GM11168 (cell line): Measurements from ENCODE around the gene CDC14B.
"Not testable (repeated sequence)": the region's sequence is repeated elsewhere in the genome, so short reads cannot be mapped to it uniquely, and the experiment has no call there.

ENCODE experiments used
- in situ Hi-C: fragments of 300-500 bp; cut with MboI; formaldehyde crosslinking; loops from one replicate; pipeline ENCODE4 v1.12.0; 2022; ENCODE audit warnings: low sequenced_read_pairs; ENCODE audit not compliant: unreplicated experiment

Gene CDC14B

DNA sequence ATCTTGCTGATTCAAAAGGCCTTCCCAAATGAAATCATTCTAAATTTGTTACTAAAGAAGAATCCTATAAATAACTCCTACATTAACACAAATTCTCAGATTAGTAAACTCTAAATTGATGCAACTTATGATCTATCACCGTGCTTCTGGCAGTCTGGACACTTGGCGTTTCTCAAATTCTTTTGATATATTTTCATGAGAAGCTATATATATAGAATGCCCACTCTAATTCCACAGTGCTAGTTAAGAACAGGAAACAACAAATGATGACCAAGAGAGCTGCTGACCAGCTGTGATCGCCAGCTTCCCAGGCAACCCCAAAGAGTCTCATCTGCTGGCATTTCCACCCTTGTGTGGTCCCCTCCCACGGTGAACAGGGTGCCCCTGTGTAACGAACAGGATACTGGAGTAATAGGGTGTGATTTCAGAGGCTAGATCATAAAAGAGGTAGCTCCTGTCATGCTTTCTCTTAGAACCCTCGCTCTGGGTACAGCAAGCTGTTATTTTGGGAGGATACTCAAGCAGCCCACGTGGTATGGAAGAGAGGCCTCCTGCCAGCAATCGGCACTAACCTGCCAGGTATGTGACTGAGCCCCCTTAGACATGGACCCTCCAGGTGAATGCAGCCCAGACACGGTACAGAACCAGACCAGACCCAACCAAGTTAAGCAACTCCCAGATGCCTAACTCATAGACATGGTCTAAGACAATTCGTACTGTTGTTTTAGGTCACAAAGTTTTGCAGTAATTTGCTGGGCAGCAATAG, 64.7 kb downstream of the CDC14B start:
- in situ Hi-C loops: no loop called here

DNA sequence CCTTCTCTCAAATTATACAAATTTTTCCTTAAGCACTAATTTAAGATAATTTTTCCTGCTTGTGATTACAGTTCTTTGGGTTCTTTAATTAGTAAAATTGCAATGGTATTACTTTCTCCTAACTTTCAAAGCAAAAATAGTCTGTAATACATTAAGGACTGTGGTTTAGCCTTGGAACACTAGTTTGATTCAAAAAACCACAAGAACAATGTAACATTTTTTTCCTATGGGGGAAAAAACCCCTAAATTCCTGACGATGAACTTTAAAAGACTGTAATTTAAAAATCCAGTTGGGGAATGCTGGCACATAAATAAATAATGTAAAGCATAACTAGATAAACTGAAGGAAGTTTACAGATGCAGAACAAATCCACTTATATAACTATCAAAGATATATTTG, 65.3 kb downstream of the CDC14B start:
- in situ Hi-C loops: no loop called here

DNA sequence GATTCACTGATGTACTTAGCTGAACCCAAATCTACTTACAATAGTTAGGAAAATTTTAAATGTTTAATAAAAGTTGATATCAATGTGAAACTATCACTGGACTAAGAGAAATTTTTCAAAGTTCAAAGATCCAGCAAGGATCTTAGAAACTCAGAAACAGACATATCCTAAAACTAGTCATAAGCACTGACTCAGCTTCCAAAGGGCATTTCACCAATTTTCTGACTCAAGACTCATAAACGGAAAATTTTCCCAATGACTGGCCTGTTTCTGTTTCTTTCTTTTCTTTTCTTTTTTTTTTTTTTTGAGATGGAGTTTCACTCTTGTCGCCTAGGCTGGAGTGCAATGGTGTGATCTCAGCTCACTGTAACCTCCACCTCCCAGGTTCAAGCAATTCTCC, 66.6 kb downstream of the CDC14B start:
- in situ Hi-C loops: no loop called here

DNA sequence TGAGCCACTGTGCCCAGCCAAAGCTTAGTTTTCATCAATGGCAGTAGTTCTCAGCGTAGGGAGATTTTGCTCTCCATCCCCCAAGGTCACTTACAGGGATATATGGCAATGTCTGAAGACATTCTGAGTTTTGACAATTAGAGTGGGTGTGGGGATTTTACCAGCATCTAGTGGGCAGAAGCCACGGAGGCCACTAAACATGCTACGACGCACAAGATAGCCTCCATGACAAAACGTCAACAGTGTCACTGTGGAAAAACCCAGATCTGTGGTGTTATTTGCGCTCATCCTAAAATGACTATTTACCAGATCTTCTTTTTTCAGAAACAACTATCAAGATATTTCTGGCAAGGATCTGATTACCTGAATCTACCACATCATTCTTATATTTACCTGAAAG, 68.2 kb downstream of the CDC14B start:
- in situ Hi-C loops: no loop called here

DNA sequence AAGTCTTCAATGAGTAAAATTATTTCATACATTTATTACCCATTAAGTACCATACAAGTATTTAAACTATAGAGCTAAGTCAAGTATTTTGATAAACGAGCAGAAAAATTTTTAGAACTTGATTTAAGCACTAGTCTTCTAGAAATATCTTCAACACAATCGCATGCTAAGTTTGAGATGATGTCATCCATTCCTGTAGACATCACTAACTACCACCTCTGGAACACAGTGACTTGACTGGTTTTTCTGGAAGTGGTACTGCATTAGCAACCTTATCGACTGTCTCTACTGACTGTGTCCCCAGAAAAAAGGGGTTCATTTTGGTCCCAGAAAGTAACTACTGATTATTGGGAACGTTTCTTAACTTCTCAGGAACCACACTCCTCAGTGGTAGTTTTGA, 69.0 kb downstream of the CDC14B start:
- in situ Hi-C loops: no loop called here

DNA sequence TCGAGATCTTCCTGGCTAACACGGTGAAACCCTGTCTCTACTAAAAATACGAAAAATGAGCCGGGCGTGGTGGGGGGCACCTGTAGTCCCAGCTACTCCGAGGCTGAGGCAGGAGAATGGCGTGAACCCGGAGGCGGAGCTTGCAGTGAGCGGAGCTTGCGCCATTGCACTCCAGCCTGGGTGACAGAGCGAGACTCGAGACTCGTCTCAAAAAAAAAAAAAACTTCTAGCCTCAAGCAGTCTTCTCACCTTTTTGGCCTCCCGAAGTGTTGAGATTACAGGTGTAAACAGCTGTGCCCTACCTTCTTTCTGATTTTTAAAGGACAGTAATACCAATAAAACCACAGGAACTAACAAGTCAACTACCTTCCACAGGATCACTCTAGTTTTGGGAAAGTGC, 76.5 kb downstream of the CDC14B start:
- in situ Hi-C loops: not testable (repeated sequence)

DNA sequence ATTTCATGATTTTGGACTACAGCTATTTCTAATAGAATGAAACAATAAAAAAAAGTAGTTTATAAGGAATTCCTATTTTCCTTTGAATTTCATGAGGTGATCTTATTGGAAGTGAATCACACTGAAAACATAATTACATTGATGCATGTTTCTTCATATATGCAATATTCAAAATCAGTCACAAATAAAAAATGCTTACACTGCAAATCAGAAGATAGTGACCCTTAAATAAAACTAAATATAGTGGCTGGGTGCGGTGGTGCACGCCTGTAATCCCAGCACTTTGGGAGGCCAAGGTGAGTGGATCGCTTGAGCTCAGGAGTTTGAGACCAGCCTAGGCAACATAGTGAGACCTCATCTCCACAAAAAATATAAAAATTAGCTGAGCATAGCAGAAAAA, 79.5 kb downstream of the CDC14B start:
- in situ Hi-C loops: no loop called here

DNA sequence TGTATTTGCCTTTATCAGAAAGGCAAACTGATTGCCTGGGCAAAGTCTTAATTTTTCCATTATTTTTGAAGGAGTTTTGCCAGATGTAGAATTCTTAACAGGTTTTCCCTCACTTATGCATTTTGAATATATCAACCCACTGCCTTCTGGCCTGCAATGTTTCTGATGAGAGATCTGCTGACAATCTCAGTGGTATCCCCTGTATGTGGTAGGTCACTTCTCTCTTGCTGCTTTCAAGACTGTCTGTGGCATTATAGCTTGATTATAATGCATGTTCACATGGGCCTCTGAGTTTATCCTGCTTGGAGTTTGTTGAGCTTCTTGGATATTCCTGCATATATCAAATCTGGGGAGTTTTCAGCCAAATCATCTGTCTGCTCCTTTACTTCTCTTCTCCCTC, 87.5 kb downstream of the CDC14B start:
- in situ Hi-C loops: no loop called here

DNA sequence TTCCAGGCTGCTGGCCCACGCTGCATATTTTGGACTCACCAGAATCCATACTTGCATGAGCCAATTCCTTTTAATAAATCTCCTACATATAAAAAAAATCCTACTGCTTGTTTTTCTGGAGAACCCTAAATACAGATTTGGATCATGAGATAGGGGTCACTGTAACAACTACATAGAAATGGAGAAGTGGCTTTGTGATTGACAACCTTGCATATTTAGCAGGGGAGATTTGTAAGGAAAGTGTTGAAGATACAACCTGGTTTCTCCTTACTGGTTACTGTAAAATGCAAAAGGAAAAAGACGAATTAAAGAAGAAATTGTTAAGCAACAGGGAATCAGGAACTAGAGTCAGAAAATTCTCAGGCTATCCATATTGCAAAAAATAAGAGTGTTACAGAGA, 94.9 kb downstream of the CDC14B start:
- in situ Hi-C loops: no loop called here

DNA sequence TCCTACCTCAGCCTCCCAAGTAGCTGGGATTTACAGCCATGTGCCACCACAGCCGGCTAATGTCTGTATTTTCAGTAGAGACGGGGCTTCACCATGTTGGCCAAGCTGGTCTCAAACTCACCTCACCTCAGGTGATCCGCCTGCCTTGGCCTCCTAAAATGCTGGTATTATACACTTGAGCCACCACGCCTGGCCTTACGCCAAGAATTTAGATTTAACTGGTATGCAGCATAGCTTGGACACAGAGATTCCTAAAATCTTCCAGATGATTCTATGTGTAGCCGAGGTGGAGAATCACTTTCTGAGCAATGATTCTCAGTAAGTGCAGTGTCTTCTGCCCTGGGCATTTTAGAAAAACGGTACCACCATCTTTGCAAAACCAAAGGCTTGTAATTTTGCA, 95.6 kb downstream of the CDC14B start:
- in situ Hi-C loops: no loop called here

DNA sequence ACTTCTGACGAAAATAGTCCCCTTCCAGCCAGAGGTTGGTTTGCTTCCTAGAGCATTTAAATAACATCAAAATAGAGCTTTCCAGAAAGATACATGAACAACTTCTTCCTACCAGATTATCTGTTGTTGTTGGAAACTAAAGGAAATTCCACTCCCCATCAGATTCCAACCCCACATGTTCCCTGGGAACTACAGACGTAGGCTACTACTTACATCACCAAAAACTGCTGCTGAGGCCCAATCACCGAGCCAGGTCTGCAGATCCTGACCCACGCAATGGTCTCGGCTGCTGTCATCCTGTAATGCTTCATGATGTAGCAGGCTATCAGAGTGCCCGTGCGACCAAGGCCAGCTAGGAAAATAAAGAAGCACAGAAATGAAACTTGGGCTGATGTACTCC, 96.3 kb downstream of the CDC14B start:
- in situ Hi-C loops: no loop called here

DNA sequence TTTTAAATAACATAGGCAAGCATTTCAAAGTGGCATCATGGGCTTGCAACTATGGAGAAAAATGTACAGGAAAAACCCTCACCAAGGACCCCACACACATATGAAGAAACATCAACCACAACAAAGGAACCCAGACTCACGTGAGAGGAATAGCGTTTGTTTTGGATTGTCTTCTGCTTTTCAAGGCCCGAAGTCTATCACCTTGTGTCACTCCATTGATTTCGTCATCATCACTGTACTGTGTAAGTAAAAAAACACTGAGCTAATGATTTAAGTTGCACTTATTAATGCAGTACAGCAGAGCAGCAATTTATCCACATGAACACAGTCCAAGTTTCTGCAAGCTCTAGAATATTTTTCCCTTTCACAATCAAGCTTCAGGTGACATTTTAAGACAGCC, 97.3 kb downstream of the CDC14B start:
- in situ Hi-C loops: no loop called here

DNA sequence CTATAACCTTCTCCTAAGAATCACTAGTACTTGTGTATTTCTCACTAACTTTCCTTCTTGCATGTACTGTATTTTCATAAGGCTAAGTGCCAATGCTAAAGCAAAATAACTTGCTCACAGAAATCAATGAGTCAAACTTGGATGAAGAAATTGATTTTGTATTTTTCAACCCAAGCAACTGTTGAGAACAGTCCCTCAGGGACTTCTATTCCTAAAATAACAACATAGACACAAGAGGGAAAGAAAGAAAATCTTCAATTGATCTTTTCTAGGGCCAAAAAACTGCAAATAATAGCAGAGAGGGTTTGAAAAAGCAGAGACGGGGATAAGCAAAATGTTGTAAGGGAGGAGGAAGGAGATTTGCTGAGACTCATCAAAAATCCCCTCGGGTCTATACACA, 99.9 kb downstream of the CDC14B start:
- in situ Hi-C loops: no loop called here

DNA sequence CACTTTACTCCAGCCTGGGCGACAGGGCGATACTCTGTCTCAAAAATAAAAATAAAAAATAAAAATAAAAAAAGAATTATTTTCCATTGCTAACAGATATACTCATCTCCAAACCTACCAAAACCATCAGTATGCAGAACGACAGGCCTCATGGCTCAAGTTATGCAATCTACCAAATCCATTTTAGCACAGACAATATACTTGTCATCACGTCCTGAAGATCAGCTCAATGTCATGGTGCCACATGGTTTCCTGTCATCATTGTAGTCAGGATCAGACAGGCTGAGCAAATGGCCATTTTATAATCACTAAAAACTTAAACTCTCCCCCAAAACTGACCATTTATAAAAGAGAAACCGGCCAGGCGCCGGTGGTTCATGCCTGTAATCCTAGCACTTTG, 100.5 kb downstream of the CDC14B start:
- in situ Hi-C loops: no loop called here

DNA sequence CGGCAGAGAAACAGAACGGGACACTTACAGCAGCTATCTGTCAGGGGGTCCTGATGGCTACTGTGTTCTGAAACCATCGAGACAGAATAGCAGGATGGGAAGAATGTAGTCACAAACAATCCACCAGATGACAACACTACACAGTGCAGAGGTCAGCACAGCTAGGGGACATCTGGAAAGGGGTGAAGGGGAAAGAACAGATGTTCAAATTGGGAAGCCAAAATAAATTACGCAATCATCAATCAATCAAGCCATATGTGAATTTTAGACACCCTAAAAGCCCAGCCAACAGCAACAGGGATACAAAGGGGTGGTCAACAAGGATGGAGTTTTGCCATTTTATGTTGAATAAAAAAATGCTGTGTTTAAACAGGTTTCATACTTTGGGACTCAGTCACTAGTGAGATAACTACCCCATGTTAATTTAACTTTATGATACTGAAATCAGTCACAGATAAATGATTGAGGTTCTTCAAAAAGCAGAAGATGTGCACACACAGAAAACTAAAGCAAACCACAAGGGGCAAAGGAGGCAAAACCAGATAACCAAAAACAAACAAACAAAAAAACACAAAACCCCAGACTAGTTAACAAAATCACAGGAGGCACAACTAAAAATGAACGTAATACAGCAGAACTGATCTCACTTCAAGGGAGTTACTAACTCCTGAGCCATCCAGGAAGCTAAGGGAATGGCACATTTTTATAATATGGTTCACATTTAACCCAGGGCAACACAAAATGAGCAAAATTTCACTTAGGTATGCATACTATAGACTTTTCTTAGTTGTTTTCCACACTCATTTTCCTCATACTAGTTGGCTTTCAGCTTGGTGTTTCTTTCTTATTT, 103.8 kb downstream of the CDC14B start:
- in situ Hi-C loops: no loop called here

DNA sequence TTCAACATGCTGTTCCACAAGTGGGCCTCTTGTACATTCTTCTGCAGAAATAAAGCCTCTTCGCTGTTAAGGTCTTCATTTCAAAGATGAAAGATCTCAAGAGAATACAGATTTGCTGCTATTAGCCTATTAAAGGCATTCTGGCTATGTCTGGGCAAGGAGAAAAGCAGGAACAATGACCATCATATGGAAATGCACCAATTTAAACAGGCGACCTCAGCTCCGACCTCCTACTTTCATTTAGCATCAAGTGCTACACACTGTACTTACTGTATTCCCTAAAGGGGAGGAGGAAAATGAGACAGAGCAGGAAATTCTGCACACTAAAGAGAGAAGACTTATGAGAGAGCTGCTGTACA, 104.9 kb downstream of the CDC14B start:
- in situ Hi-C loops: no loop called here

DNA sequence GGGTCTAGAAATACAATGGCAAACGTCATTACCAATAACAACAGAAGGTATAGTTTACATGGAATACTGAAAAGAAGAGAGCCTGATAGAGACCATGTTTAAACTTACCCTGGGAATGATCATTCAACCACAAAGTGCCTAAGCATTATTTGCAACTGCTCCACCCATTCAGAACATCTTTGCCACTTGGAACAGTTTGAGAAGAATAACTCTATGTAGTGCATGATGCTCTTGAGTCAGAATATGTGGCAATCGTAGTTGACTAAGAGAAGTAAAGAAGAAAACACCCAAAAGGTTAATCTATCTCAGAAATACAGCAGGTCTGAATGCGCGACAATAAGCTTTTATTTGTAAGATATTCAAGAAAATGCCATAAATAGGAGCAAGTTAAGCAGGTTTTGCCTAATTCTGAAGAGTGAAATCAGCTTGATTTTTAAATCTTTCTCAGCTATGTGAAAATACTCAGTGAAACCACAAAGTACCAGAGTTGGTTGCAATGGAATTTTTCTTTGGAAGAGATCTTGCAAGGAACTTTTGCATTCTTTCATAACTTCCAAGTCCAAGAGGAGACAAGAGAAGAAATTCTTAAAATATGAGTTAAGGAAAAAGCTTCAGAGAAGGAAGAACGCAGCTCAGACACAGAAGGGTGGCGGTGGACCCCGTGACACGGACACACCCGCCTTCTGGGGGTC, 105.4 kb downstream of the CDC14B start:
- in situ Hi-C loops: no loop called here

DNA sequence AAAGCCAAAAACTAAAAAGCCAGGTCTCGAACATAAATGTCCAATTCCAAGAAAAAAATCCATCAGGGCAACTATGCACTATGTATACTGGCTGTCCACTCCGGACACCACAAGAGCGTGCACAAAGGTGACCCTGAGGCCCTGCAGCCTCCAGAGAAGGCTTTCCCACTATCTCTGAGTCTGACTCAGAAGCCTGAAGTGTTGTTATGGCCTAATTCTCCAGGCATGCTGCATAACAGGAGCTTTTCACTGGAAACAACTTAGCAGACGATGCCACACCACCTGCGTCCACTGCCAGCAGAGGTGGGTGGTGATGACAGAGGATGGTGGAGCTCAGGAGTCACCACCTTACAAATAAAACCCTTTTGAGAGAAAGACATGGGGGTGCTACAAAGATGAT, 106.0 kb downstream of the CDC14B start:
- in situ Hi-C loops: no loop called here

DNA sequence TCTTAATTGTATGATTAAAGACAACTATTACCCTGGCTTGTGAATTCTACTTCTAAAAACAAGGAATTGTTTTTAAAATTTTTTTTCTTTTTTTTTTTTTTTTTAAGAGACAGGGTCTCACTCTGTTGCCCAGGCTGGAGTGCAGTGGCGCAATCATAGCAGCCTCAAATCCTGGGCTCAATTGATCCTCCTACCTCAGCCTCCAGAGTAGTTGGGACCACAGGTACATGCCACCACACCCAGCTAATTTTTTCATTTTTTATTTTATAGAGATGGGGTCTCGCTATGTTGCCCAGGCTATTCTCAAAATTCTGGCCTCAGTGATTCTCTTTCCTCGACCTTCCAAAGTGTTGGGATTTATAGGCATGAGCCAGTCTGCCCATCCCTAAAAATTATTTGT, 107.4 kb downstream of the CDC14B start:
- in situ Hi-C loops: no loop called here

DNA sequence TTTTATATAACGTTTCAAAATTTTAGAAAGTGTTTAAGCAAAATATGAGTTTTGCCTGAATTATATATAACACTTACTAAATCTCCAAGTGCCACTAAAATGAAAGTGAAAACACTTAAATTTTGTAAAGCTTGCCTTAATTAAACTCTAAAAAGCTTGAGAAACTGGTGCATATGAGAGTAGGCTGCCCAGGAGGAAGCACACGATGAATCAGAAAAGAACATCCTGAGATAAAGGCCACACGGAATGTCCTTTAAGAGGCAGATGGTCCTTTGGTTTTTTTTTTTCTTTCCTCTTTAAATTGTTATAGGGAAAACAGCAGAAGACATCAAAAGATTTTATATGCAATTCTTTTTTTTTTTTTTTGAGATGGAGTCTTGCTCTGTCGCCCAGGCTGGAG, 109.4 kb downstream of the CDC14B start:
- in situ Hi-C loops: no loop called here

DNA sequence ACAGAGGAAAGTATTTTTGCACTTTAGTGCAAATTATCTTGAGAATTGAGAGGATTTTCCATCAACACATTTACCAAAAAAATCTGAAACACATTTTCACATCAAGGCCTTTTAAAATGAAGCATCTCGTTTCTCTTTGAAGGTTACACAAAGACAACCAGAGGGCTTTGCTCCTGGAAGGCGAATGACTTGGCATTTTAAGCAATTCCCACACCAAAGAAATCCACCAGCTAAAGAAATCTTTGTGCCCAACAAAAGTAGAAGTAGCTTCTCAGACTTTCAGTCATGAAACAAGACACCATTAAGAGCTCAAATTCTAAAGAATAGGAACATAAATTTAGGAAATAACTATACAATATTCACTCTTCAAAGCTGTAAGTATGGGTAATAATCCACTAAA, 109.8 kb downstream of the CDC14B start:
- in situ Hi-C loops: no loop called here
